ENCODE data around the gene THEMIS2. TPM values are rescaled to one million over a fixed set of nuclear protein-coding genes. Genes with fewer than 3 reads are reported as not detected.

Gene THEMIS2
- total and polyA plus RNA-seq, 2 of the 13 experiments (the other 11 are each of a cell fraction or from before 2014, with no cell fraction given): 0.38 to 1.5 TPM

DNA sequence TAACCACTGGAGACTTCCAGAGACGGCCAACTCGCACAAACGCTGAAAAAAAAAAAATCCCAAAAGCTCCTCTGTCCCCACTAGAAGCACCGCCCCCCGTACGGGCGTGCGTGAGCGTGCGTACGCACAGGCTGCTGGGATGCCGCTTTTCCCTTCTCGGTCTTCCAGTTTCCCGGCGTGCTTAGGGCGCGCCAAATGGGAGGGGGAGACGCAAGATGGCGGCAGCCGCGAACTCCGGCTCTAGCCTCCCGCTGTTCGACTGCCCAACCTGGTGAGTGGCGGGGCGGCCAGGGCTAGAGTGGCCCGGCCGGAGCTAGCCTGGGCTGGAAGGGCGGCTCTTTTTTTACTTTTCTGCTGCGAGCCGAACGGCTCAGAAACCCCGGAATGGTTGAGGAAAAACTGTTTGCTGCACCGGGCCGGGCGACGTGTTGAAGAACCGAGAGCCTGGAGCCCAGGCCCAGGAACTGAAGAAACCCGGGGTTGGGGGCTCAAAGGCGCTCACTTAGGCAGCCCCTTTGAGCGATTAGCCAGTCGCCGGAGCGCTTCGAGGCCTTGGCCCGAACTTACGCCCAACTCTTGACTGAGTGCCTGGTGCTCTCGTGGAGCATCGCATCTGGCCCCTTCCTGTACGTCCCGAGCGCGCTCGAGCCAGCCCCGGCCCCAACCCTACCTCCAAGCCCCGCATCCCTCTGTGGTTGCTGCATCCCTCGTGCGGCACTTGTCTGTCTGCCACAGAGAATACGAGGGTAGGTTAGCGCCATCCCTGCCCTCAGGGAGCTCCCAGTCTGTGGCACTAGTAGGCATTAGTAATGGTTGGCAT is 41.5 kb upstream of the THEMIS2 start, which contains the start of gene PPP1R8 (continued):
- TF ChIP-seq NCOA1 (CRISPR knock-in tag; IDR thresholded peaks at IDR 0.05): no peak
- TF ChIP-seq ZNF780A (CRISPR knock-in tag; IDR thresholded peaks at IDR 0.05): no peak
- TF ChIP-seq ZNF207 (IDR thresholded peaks at IDR 0.05; ENCODE audit: borderline replicate concordance): no peak
- peak in 1 of 2 experiments; percentile 91; a peak in 2 of 4 replicates for TF ChIP-seq KLF16 (CRISPR knock-in tag; IDR thresholded peaks at IDR 0.05)
- TF ChIP-seq, protein P1, sequence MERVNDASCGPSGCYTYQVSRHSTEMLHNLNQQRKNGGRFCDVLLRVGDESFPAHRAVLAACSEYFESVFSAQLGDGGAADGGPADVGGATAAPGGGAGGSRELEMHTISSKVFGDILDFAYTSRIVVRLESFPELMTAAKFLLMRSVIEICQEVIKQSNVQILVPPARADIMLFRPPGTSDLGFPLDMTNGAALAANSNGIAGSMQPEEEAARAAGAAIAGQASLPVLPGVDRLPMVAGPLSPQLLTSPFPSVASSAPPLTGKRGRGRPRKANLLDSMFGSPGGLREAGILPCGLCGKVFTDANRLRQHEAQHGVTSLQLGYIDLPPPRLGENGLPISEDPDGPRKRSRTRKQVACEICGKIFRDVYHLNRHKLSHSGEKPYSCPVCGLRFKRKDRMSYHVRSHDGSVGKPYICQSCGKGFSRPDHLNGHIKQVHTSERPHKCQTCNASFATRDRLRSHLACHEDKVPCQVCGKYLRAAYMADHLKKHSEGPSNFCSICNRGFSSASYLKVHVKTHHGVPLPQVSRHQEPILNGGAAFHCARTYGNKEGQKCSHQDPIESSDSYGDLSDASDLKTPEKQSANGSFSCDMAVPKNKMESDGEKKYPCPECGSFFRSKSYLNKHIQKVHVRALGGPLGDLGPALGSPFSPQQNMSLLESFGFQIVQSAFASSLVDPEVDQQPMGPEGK (CRISPR knock-in tag; IDR thresholded peaks at IDR 0.05): peak; percentile 46; the same call in 1 of the 2 replicates
- TF ChIP-seq YEATS2 (CRISPR knock-in tag; IDR thresholded peaks at IDR 0.05; ENCODE audit: borderline replicate concordance): peak; percentile 95; the same call in 1 of the 2 replicates
- TF ChIP-seq, protein P2, sequence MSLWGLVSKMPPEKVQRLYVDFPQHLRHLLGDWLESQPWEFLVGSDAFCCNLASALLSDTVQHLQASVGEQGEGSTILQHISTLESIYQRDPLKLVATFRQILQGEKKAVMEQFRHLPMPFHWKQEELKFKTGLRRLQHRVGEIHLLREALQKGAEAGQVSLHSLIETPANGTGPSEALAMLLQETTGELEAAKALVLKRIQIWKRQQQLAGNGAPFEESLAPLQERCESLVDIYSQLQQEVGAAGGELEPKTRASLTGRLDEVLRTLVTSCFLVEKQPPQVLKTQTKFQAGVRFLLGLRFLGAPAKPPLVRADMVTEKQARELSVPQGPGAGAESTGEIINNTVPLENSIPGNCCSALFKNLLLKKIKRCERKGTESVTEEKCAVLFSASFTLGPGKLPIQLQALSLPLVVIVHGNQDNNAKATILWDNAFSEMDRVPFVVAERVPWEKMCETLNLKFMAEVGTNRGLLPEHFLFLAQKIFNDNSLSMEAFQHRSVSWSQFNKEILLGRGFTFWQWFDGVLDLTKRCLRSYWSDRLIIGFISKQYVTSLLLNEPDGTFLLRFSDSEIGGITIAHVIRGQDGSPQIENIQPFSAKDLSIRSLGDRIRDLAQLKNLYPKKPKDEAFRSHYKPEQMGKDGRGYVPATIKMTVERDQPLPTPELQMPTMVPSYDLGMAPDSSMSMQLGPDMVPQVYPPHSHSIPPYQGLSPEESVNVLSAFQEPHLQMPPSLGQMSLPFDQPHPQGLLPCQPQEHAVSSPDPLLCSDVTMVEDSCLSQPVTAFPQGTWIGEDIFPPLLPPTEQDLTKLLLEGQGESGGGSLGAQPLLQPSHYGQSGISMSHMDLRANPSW (CRISPR knock-in tag; IDR thresholded peaks at IDR 0.05; ENCODE audit: borderline replicate concordance): no peak
- TF ChIP-seq ZMYM3 (CRISPR knock-in tag; IDR thresholded peaks at IDR 0.05): no peak; the same call in 1 of the 2 replicates
- peak; percentile 21; the same call in 1 of the 2 replicates for TF ChIP-seq FOXO1 (CRISPR knock-in tag; IDR thresholded peaks at IDR 0.05)
- no peak for TF ChIP-seq ZNF224 (CRISPR knock-in tag; IDR thresholded peaks at IDR 0.05)
- TF ChIP-seq ZNF430 (CRISPR knock-in tag; IDR thresholded peaks at IDR 0.05): peak; percentile 48; the same call in 1 of the 2 replicates
- TF ChIP-seq ZNF768 (CRISPR knock-in tag; IDR thresholded peaks at IDR 0.05): peak; percentile 44; the same call in 1 of the 2 replicates
- TF ChIP-seq REXO4 (CRISPR knock-in tag; IDR thresholded peaks at IDR 0.05; ENCODE audit: borderline replicate concordance): no peak
- no peak for TF ChIP-seq CBX2 (IDR thresholded peaks at IDR 0.05; ENCODE audit: low read depth, low read length)
- no peak for TF ChIP-seq CBX2 (CRISPR knock-in tag; IDR thresholded peaks at IDR 0.05; ENCODE audit: low read depth)
- TF ChIP-seq NFRKB (IDR thresholded peaks at IDR 0.05): peak; percentile 50; the same call in 1 of the 2 replicates
- TF ChIP-seq ZNF510 (CRISPR knock-in tag; IDR thresholded peaks at IDR 0.05; ENCODE audit: low read depth): 0 out of 2 replicates have a peak, but pooled peaks have one; percentile 63
- no peak for TF ChIP-seq ZNF382 (CRISPR knock-in tag; IDR thresholded peaks at IDR 0.05; ENCODE audit: borderline replicate concordance)
- no peak for TF ChIP-seq CHD2 (IDR thresholded peaks at IDR 0.05; ENCODE audit: low read depth, low read length)
- 0 out of 2 replicates have a peak, but pooled peaks have one; percentile 21 for TF ChIP-seq HIVEP1 (CRISPR knock-in tag; IDR thresholded peaks at IDR 0.05)
- TF ChIP-seq ZNF383 (CRISPR knock-in tag; IDR thresholded peaks at IDR 0.05; ENCODE audit: borderline replicate concordance): no peak
- no peak for TF ChIP-seq PCBP2 (optimal IDR thresholded peaks at IDR 0.05; ENCODE audit: low read depth, low read length, poor library complexity, severe bottlenecking)
- TF ChIP-seq ZNF350 (CRISPR knock-in tag; IDR thresholded peaks at IDR 0.05; ENCODE audit: borderline replicate concordance, low read depth): peak; percentile 93; the same call in 1 of the 2 replicates
- no peak for TF ChIP-seq SETDB1 (CRISPR knock-in tag; IDR thresholded peaks at IDR 0.05; ENCODE audit: borderline replicate concordance)
- TF ChIP-seq ZFYVE20 (CRISPR knock-in tag; IDR thresholded peaks at IDR 0.05; ENCODE audit: borderline replicate concordance, low read depth): peak; percentile 67; the same call in 1 of the 2 replicates

Measured in HepG2 (cell line).